Retina (tissue), 1 donor: Measurements from ENCODE around the gene RFNG.

Source experiments
- DNase-seq: peaks from one replicate; pipeline ENCODE4 v3.0.0-alpha.2; 2016

Gene RFNG

DNA sequence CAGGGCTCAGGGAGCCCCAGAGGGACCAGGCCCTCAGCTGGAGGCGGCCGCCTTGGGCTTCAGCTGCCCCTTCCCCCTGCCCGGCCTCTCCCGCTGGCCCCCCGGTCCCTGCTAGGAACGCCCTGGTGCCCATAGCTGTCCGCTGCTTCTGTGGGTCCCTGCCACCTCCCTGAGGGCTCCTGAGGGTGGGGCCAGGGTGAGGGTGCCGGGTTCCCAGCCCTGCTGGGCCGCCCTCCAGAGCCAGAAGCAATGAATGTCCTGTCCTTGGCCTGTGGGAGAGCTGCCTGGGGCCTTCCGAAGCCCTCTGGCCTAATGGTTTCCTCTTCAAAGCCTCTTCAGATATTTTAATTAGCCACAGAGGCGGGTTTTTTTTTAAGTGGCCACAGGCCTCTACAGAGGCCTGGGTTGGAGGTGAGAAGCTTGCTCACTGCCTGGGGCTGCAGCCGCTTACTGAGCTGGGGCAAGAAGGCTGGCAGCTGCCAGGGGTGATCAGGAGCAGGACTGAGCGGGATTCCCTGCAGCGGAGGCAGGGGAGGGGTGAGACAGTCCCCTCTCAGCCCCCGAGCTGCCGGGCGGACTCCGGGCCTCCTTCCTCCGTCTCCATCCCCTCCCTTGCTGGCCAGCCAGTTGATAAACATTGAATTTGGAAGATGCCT lies 38.8 kb downstream of the RFNG start:
- peak; percentile 63 for DNase-seq

GRCh38 chr17:82012261-82012639 lies 39.4 kb downstream of the RFNG start:
- no peak for DNase-seq

DNA sequence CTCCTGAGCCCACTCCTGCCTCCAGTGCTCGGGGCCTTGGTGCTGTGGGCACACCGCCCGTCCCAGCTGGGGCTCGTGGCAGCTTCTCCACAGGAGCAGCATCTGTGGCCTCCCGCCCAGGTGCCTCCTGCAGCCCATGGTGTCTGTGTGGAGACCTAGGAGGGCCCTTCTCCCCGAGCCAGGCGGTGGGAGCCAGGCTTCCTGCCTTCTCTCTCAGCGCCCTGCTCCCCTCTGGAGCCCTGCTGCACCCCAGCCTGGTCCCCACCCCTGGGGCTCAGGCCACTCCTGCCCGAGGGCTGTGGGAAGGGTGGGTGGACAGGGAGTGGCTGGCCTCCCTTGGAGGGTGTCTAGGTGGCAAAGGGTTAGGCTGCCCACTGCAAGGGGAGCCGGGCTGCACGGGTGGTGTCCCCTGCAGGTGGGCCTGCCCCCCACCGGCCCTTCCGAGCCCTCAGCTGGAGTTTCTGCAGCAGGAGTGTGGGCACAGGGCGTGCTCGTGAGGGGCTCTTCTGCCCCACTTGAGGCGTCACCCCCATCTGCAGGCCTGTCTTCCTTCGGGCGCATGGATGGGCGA lies 39.9 kb downstream of the RFNG start:
- no peak for DNase-seq

DNA sequence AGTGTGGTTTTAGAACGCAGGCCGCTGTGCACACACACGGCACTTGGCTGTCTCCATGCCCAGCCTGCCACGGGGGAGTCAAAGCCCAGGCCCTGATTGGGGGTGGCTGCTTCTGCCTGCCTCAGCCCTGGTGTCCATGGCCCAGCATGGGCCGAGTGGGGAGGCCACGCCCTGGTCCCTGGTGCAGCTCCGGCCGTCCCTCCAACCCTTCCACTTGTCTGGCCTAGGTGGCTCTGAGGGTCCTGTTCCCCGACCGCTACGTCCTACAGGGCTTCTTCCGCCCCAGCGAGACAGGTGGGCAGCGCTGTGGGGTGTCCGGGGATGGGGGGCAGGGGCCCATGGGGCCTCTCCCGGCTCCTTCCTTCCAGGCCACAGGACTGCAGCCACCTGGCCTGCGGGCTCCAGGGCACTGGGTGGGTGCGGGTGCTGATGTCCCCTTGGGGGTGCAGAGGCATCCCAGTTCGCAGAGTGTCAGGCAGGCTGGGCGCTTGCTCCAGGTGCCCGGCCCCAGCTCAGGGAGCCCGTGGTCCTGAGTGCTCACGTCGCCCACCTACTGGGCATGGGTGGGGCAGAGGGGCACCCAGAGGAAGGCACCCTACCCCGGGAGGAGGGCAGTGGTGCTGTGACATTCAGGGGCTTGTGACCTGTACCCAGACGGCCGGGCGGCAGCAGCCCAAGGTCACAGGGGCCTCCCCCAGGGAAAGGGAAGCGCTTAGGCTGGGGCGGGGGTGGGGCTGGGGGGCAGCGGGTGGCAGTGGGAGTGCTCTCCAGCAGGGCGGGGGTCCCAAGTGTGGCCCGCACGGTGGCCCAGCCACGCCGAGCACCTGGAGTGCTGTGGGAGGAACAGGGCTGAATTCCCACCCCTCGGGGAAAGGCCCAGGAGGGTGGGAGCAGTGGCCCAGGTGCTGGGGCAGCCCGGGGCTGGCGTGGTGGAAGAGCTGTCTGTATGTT lies 40.8 kb downstream of the RFNG start:
- no peak for DNase-seq

GRCh38 chr17:82009413-82009812 lies 42.2 kb downstream of the RFNG start:
- no peak for DNase-seq

DNA sequence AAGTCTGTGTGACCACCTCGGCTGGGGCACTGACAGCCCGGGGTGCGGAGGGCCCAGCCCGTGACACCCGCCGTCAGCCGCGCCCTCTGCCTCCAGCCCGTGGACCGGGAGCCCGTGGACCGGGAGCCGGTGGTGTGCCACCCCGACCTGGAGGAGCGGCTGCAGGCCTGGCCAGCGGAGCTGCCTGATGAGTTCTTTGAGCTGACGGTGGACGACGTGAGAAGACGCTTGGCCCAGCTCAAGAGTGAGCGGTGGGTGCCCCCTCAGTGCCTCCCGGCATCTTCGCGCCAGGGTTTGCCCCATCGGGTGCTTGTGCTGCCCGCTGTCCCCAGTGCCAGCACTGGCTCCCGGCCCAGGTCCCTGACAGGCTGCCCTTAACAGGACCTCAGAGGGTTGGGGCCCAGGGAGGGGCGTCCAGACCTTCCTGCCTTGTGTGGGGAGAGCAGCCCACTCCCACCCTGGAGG lies 42.6 kb downstream of the RFNG start:
- no peak for DNase-seq

GRCh38 chr17:82008258-82008940 lies 43.2 kb downstream of the RFNG start:
- DNase-seq = peak; percentile 64

GRCh38 chr17:82007495-82008257 lies 43.9 kb downstream of the RFNG start:
- DNase-seq = peak; percentile 68

DNA sequence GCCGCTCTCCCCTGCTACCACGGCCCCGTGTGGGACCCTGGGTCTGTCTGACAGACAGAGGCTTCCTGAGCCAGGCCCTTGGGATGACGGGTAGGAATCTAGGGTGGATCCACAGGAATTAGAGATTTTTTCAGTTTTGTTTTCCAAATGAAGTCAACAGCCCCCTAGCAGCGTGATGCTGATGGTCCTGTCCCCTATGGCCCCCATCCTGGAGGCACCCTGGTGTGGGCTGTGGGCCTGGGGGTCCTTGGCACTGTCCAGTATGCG lies 44.5 kb downstream of the RFNG start:
- no peak for DNase-seq

- DNase-seq = no peak
Observed at GRCh38 chr17:82006468-82007227, 45.0 kb downstream of the RFNG start.

- no peak for DNase-seq
Observed at GRCh38 chr17:82005701-82006348, 45.8 kb downstream of the RFNG start.

- DNase-seq = peak; percentile 33
Observed at GRCh38 chr17:82004517-82005455, 46.8 kb downstream of the RFNG start.

- peak; percentile 35 for DNase-seq
Observed at GRCh38 chr17:82003411-82004381, 47.9 kb downstream of the RFNG start.

DNA sequence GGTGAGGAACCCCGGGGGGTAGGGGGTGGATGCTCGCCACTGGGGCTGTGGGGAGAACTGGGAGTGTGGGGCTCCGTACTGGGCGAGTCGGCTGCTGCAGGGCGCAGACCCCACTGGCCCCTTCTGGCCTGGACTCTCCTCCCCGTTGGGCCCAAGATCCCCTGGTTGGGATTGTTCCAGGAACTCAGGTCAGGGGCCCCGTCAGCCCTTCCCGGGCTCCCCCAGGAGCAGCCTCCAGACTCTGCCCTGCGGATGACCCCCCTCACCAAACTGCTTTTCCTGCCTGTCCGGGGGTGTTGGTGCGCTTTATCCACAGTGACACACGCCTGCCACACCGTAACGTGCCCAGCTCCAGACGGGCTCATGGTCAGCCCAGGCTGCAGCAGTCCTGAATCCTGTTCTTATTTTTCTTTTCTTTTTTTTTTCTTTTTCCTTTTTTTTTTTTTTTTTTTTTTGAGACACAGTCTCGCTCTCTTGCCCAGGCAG lies 50.0 kb downstream of the RFNG start:
- no peak for DNase-seq

- peak; percentile 53 for DNase-seq
Observed at GRCh38 chr17:82000803-82001570, 50.6 kb downstream of the RFNG start.

DNA sequence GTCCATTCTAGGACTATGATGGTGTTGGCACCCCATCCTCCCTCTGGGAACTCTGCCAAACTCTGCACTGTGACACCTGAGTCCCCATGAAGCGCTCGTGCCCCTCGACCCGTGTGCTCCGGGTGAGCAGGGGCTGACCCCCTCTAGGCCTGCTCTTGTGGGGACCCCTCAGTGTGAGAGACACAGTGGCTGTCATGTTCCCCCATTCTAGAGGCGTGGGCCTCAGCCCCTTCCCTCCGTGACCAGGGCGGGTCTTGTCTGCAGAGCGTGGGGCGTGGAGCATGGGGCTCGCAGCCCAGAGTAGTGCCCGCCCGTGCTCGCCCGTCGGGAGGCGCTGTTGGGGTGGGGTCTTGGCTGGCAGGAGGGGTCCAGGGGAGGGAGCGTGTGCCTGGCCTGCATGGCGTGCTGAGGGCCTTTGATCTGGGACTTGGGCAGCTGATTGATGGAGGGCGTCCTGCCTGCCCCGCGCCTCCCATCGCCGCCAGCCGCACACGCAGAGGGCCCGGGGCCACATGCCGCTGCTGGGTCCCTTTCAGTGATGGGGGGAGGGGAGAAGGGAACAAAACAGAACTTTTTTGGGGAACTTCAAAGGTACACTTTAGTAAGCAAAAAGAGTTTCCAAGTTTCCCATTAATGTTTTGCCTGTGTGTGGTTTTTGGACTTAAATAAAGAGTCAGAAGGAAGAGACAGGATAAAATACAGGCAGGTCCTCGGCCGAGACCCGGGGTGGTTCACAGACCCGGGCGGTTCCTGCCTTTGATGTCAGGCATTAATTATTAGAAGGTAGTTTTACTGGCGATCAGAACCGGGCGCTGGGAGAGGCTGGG lies 51.4 kb downstream of the RFNG start:
- peak; percentile 2 for DNase-seq

DNA sequence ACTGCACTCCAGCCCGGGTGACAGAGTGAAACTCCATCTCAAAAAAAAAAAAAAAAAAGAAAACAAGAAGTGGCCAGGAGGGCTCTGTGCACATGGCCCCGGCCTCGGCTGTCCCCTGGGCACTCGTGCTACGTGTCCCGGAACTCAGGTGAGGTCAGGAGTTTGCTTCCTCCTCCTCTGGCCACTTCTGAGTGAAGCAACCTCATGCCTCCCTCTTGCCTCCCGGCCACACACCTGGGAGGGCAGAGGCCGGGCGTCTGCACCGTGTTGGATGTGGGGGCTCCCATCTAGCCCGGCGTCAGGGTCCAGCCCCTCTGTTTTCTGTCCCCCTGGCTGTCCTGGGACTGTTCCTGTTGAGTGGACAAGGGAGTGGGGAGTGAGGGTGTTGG lies 52.0 kb downstream of the RFNG start:
- peak; percentile 1 for DNase-seq
